HG02798 (cell line): ENCODE results near the gene MTX2.
"Not testable (repeated sequence)": the region's sequence is repeated elsewhere in the genome, so short reads cannot be mapped to it uniquely, and the experiment has no call there.

ENCODE experiments used
- ATAC-seq: cut with Tn5 transposase; IDR thresholded peaks from one replicate; pipeline ENCODE4 v1.9.1; 2021; ENCODE audit warnings: mild to moderate bottlenecking; ENCODE audit not compliant: unreplicated experiment, poor library complexity

MTX2 gene

DNA sequence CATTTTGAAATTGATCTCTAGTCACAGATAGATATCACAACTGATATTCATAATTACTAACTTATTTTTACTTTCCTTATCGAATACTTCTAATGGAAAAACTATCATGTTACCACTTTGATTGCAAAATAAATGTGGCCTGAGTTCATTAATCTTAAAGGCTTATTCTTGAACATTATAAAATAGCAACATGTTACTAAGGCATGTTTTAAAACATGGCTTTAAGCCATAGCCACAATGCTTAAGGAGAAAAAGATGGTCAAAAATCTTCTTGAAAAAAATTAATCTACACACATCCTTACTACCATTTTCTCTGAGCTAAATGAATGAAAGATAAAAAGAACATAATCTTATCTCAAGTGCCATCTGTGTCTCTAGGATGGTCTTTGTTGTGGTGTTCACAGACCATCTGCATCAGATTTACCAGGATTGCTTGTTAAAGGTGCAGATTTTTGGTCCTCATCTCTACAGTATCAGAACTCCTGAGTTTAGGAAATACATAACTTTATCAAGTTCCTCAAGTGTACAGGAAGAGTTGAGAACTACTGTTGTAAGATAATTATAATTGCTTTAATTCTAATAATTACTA lies 15.3 kb downstream of the MTX2 start:
- ATAC-seq = no peak

GRCh38 chr2:176285321-176285720 lies 16.1 kb downstream of the MTX2 start:
- ATAC-seq = no peak

DNA sequence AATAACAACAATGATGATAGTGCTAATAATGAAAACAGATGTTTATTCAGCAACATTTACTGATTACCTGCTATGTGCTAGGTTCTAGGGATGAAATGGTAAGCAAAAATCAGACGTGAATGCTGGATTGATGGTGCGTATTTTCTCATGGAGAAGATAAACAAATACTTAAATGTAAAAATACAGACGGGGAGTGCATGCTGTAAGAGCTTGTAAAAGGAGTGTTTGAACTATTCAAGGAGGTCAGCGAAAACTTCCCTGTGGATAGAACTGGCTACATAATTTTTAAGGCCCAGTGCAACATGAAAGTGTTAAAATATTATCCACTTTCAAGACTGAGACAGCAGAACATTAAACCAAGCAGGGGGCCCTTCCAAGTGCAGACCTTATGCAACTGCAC lies 22.1 kb downstream of the MTX2 start:
- ATAC-seq = no peak

- peak; percentile 94 for ATAC-seq
Observed at GRCh38 chr2:176291809-176292283, 22.6 kb downstream of the MTX2 start.

DNA sequence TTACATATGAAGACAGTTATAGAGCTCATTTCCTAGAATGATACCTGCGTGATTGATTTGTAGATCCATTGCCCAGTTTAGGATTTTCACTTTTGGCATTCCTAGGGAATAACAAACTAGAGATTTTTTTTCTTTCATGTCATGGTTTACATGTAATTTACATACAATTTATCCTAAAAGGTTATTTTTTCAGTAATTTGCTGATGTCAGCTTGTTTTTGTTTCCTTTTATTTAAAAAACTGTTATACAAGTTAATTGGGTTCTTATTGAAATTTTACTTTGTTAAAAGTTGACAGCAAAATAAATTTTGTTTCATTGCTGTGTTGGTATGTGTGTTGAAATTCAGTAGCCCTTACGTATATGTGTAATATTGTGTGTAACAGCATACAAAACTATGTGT lies 23.4 kb downstream of the MTX2 start:
- no peak for ATAC-seq

DNA sequence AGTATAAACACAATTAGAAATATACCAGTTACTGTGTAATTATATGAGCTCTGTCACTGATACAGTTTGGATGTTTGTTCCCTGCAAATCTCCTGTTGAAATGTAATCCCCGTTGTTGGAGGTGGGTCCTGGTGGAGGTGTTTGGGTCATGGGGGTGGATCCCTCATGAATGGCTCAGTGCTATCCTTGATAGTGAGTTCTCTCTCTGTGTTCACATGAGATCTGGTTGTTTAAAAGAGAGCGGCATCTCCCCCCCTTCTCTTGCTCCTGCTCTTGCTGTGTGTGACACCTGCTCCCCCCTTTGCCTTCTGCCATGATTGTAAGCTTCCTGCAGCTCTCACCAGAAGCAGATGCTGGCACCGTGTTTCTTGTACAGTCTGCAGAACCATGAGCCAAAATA lies 24.1 kb downstream of the MTX2 start:
- no peak for ATAC-seq

DNA sequence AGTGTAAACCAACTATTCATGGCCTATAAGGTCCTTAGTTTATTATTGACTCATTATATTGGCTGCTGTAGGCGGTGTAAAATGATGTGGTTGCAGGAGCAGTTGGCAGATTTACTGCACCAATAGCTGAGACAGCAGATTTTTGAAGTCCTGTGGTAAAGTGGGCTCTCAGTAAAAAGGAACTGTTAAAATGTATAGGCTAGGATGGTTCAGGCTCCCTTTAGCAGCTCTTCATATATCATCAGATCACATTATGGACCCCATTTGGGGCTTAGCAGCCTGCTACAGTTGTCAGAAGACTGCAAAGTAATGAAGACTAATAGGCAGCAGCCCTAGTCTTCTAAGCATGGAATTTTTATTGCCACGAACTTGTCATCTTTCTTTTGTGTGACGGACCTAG lies 27.8 kb downstream of the MTX2 start:
- ATAC-seq = no peak

DNA sequence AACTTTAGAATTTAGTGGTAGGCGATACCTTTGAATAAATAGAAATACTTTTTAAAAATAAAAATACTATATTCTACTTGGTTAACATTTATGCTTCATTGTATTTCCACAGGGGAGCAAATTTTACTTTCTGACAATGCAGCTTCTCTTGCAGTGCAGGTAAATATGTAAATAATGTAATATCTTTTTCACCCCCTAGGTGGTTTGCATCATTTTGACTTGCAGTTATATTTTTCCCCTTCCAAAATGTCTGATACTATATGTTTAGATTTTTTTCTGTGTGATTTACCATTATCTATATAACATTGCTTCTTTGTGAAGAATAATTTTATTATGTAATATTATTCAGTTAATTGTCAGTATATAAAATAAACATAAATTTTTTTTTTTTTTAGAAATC lies 28.5 kb downstream of the MTX2 start:
- ATAC-seq = no peak

GRCh38 chr2:176306020-176306419 lies 36.8 kb downstream of the MTX2 start:
- ATAC-seq = not testable (repeated sequence)

- ATAC-seq = peak; percentile 18
Observed at GRCh38 chr2:176317199-176317598, 48.0 kb downstream of the MTX2 start.

DNA sequence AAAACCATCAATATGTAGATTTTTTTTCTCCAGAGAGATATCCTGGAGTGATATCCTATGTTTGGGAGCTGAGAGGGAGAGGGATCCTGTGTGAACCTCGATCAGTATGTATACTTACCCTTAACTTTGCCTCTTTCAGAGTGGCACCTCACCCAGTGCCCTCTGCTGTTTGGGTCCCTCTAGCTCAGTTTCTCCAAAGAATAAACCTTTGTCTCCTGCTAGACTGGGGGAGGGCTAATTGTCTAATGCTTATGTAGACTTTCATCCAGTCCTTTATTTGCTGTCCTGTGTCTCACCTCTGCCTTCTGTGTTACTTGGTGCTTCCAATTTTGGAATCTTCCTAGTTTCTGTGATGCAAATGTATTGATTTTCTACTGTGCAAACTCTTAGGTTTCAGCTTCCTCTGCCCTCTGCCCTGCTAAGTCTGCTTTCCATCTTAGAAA lies 48.4 kb downstream of the MTX2 start:
- ATAC-seq = peak; percentile 47

DNA sequence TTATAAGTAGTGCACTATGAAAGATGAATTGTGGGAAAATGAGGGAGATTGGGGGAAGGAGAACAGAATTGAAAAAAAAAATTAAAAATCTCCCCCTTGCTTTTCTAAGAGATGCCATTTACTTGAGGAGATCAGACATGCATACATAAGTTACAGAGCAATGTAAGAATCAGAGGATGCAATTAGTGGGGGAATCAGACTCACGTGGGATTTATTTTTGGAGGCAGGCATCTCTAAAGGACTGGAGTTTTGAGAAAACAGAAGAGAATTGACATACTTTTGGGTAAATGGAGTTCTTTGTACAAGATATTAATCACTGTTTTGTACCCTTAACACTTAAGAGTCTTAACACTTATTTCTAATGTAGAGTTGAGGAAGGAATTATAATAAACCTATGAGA lies 52.7 kb downstream of the MTX2 start:
- no peak for ATAC-seq

DNA sequence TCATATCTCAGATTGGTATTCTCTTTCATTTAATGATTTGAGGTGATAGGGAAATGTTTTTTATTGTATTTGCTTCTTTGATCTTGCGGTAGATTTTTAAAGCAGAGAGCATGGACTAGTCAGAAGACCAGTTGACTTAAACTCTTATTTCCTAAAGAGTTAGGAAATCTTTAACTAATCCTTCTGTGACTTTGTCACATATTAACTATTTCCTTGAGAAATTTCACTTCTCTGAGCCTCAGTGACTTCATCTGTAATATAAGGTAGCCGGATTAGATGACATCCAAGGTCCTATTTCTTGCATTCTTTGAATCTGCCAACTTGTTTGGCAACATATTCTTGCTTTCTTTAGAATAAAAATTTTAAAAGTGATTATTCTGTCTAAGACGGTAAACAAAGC lies 55.6 kb downstream of the MTX2 start:
- ATAC-seq = no peak

DNA sequence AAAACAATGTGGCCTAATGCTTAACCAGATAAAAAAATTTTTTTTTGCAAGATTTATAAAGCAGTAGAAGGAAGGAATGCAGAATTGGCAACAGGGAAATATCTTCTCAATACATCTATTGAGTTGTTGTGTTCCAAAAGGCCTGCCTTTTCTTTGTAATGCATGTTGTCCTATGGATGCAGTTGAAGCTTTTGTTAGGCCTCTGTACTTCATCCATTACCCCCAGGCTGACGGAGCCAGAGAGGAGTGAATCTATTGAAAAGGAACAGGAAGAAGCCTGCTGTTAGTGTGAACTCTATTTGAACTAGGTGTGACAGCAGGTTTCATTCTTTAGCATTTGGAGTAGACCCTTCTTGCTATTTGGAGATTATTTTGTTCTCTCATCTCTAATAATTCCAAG lies 56.5 kb downstream of the MTX2 start:
- ATAC-seq = no peak

- ATAC-seq = no peak
Observed at GRCh38 chr2:176328149-176328548, 58.9 kb downstream of the MTX2 start.

DNA sequence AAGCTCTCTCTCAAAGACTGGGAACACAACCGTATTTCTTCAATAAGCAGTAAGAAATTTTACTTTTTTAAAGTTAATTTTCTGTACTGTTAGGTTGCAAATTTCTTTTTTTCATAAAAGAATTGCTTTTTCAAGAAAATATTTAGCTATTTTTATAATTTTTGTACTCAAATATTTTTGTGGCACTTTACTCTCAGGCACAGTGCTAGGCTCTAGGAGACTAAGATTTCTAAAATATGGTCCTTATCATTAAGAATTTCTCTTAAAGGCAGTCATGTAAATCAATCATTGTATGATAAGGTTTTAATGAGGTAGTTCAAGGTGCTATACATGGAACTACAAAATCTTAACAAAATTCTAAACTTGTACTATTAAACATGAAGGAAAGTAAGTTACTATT lies 61.4 kb downstream of the MTX2 start:
- ATAC-seq = no peak

- no peak for ATAC-seq
Observed at GRCh38 chr2:176331646-176332045, 62.4 kb downstream of the MTX2 start.

DNA sequence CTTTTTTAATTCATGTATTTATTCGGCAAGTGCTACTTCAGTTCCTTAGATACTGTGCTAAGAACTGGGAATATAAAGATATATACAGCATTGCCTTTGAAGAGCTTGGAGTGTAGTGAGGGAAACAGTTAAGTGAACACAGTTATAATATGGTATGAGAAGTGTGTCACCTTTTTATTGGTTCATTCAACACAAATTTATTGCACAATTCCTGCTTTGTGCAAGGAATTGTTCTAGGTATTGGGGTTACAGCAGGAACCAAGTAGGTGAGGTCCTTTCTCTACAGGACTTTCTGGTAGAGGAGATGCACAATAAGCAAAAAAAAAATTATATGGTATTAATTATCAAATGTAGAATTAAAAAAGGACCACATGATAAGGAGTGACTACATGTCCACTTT lies 65.5 kb downstream of the MTX2 start:
- no peak for ATAC-seq

DNA sequence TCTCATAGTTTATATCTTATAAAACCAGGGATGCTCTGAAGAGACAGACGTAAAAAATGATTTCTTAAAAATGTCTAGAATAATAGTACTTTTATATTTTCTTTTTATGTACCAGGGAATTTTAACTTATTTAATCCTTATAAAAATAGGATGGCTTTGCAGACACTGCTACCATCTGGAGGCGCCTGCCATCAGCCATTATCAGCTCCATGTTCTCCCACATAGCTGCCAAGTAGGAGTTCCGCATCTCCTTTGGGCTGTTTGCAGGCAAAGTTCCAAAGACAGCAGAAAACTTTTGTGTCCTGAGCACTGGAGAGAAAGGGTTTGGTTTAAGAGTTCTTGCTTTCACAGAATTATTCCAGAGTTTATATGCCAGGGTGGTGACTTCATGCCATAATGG lies 69.2 kb downstream of the MTX2 start:
- no peak for ATAC-seq

DNA sequence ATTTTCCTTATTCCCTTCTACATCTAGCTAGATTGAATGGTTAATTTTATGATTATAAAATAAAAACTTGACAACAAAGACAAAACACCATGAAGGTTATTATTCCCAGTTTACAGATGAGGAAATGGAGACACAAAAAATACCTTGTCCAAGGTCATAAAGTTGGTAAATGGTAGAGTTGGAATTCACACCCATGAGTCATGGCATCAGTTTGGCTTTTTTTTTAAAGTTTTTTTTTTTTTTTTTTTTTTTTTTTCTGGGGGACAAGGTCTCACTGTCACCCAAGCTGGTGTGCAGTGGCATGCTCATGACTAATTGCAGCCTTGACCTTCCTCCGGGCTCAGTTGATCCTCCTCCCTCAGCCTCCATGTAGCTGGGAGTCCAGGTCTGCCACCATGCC lies 70.0 kb downstream of the MTX2 start:
- ATAC-seq = no peak

DNA sequence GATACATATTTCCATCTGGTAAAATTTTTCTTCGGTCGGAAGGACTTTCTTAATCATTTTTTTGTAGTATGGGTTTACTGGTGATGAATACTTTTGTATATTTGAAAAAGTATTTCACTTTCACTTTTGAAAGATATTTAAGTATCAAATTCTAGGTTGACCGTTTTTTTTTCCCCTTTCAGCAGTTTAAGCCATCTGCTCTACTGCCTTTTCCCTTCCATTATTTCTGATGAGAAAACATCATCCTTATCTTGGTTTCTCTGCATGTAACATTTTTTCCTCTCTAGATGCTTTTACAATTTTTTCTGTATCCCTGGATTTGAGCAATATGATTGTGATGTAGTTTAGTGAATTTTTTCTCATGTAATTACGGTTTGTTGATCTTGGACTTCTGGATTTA lies 87.0 kb downstream of the MTX2 start:
- ATAC-seq = no peak

DNA sequence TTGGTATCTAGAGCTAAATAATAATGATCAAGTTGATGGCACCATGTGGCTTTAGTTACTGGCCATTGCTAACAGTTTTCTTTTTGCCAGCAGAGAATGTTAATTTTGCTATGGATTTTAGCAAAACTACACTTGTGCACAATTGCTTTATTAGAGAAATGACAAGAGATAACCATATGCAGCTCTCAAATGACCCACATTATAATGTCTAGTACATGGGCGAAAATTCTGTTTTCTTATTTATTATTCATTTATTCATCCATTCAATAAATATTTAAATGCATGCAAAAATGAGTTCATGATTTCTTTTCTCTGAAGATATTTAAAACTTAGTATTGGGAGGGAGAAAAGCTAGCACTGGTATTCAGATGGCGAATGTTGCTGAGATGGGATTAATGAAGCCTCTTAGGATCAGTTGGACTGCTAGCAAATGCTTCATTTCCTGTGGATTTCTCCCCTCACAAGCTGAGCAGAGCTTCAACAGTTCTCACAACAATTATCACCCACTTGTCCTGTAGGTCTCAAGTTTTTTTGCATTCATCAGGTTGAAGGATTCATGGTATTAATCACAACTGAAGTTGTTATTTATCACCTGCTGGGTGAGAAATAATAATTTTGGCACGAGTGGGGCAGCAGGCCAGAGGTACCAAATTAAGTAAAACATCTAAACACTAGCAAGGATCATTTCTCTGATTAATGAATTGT lies 95.2 kb downstream of the MTX2 start:
- no peak for ATAC-seq
